GM12878 (cell line): ENCODE results near the gene IFNAR2. TPM values are rescaled to one million over a fixed set of nuclear protein-coding genes. Genes with fewer than 3 reads are reported as not detected.

Experiments
- ATAC-seq: fragments of 200-7000 bp; cut with Tn5 transposase; 3 replicates; pipeline ENCODE4 v1.9.1; 2020; ENCODE audit warnings: mild to moderate bottlenecking, moderate library complexity
- Bru-seq: library from RNA; stranded (reverse); fragments of 400-500 nt; gene quantifications from one replicate; lab custom pipeline; 2021; lab: Mats Ljungman, UMichigan
- BruChase-seq, 2 experiments: library from RNA; stranded (reverse); fragments of 400-500 nt; gene quantifications; one replicate each; lab custom pipeline; 2021; lab: Mats Ljungman, UMichigan
- BruUV-seq: library from RNA; stranded (reverse); fragments of 400-500 nt; replicated peaks from 2 replicates; lab custom pipeline; 2021; lab: Mats Ljungman, UMichigan
- CTCF ChIA-PET: fragments of 300-600 bp; sonication (Branson Sonifier 250); formaldehyde crosslinking; extraction: SDS; loops from one replicate; lab custom pipeline; 2021; ENCODE audit warnings: inconsistent platforms; lab: Yijun Ruan, JAX
- POLR2A ChIA-PET: fragments of 350-600 bp; formaldehyde crosslinking; extraction: SDS; loops from one replicate; lab custom pipeline; 2021; ENCODE audit warnings: inconsistent platforms; lab: Charles Lee
- RAD21 ChIA-PET: fragments of 300-600 bp; sonication (Branson Sonifier 250); formaldehyde crosslinking; loops from one replicate; lab custom pipeline; 2023; ENCODE audit warnings: antibody characterized with exemption; ENCODE audit not compliant: unreplicated experiment; lab: Charles Lee
- SMC1A ChIA-PET: fragments of 300-600 bp; sonication (Branson Sonifier 250); formaldehyde crosslinking; loops from one replicate; lab custom pipeline; 2023; ENCODE audit not compliant: unreplicated experiment, uncharacterized antibody; lab: Charles Lee
- DNase-seq: peaks from one replicate; pipeline ENCODE4 v3.0.0-alpha.2; 2011; ENCODE audit warnings: low read depth, low spot score
- FAIRE-seq: peaks from 3 replicates; lab custom pipeline; 2011; peaks lifted over from hg19 to GRCh38; lab: Jason Lieb, UNC
- H2AFZ ChIP-seq: 2 replicates; pipeline ENCODE4 v1.6.0; 2011; ENCODE audit warnings: low read depth, low read length, control low read depth; ENCODE audit not compliant: control insufficient read depth
- H3K27ac ChIP-seq: 2 replicates; pipeline ENCODE4 v1.5.1; 2011; ENCODE audit warnings: control low read depth; ENCODE audit not compliant: control insufficient read depth, insufficient read depth
- H3K27me3 ChIP-seq, 2 experiments: replicated peaks in 1 of 2; 2 replicates each; pipeline versions ENCODE4 v1.6.0 to v1.6.1; 2011; ENCODE audit warnings: low read length in 1 of 2; ENCODE audit not compliant: control insufficient read depth in 2 of 2, insufficient read depth in 2 of 2
- H3K36me3 ChIP-seq, 2 experiments: 2 replicates each; pipeline ENCODE4 v1.5.1; 2011; ENCODE audit warnings: low read length in 1 of 2; ENCODE audit not compliant: control insufficient read depth in 2 of 2, insufficient read depth in 2 of 2
- H3K4me1 ChIP-seq: 2 replicates; pipeline ENCODE4 v1.6.1; 2011; ENCODE audit warnings: mild to moderate bottlenecking, low read length, moderate library complexity, mixed read lengths; ENCODE audit not compliant: control insufficient read depth, insufficient read depth
- H3K4me2 ChIP-seq: 2 replicates; pipeline ENCODE4 v1.6.0; 2011; ENCODE audit warnings: control low read depth; ENCODE audit not compliant: control insufficient read depth, insufficient read depth
- H3K4me3 ChIP-seq: fragments of 200-600 bp; sonication (generic); 2 replicates; pipeline ENCODE4 v1.5.1; 2016
- H3K79me2 ChIP-seq: 2 replicates; pipeline ENCODE4 v1.6.0; 2011; ENCODE audit warnings: low read length; ENCODE audit not compliant: control insufficient read depth, insufficient read depth
- H3K9ac ChIP-seq: 2 replicates; pipeline ENCODE4 v1.8.0; 2011; ENCODE audit warnings: low read length, control low read depth, mixed read lengths; ENCODE audit not compliant: control insufficient read depth, insufficient read depth
- H3K9me3 ChIP-seq: replicated peaks from 3 replicates; pipeline ENCODE4 v1.5.1; 2011; ENCODE audit warnings: mild to moderate bottlenecking, low read length; ENCODE audit not compliant: control insufficient read depth, insufficient read depth
- H4K20me1 ChIP-seq: 2 replicates; pipeline ENCODE4 v1.6.0; 2011; ENCODE audit not compliant: control insufficient read depth, insufficient read depth
- CHD2 ChIP-seq: IDR thresholded peaks from 2 replicates; pipeline ENCODE4 v1.6.1; 2011; ENCODE audit warnings: low read depth, low read length, improper control_type of control experiment, borderline replicate concordance
- EED ChIP-seq: sonication (generic); IDR thresholded peaks from 2 replicates; pipeline ENCODE4 v1.6.1; 2016; ENCODE audit warnings: antibody characterized with exemption, low read depth
- ESRRA ChIP-seq: IDR thresholded peaks from 2 replicates; pipeline ENCODE4 v1.6.1; 2012; ENCODE audit warnings: mild to moderate bottlenecking, low read length, improper control_type of control experiment
- GABPA ChIP-seq: IDR thresholded peaks from 2 replicates; pipeline ENCODE4 v1.6.1; 2014; ENCODE audit warnings: antibody characterized with exemption, low read depth, mild to moderate bottlenecking, inconsistent platforms
- HSF1 ChIP-seq: fragments of 150-350 bp; IDR thresholded peaks from 2 replicates; pipeline ENCODE4 v1.6.1; 2014; ENCODE audit warnings: mild to moderate bottlenecking, low read depth, low read length
- KDM1A ChIP-seq: fragments of 200-600 bp; sonication (generic); IDR thresholded peaks from 2 replicates; pipeline ENCODE4 v1.6.1; 2016; ENCODE audit warnings: borderline replicate concordance
- MEF2A ChIP-seq: IDR thresholded peaks from 2 replicates; pipeline ENCODE4 v1.6.1; 2011; ENCODE audit warnings: low read depth, mild to moderate bottlenecking, low read length, moderate library complexity; ENCODE audit not compliant: insufficient read depth
- MTA2 ChIP-seq: fragments of 450-650 bp; IDR thresholded peaks from 2 replicates; pipeline ENCODE4 v1.6.1; 2016; ENCODE audit warnings: low read depth, mild to moderate bottlenecking, moderate library complexity
- PAX8 ChIP-seq: fragments of 450-650 bp; IDR thresholded peaks from 2 replicates; pipeline ENCODE4 v1.6.1; 2017; ENCODE audit warnings: mild to moderate bottlenecking, moderate library complexity
- RAD21 ChIP-seq: IDR thresholded peaks from 2 replicates; pipeline ENCODE4 v1.6.1; 2011; ENCODE audit warnings: mild to moderate bottlenecking, low read depth, low read length, moderate library complexity; ENCODE audit not compliant: insufficient read depth
- RB1 ChIP-seq: fragments of 450-650 bp; formaldehyde crosslinking; IDR thresholded peaks from 2 replicates; pipeline ENCODE4 v1.6.1; 2017; ENCODE audit warnings: mild to moderate bottlenecking, borderline replicate concordance
- SMAD5 ChIP-seq: IDR thresholded peaks from 2 replicates; pipeline ENCODE4 v1.6.1; 2016; ENCODE audit warnings: antibody characterized with exemption, low read depth
- SRF ChIP-seq, 2 experiments: IDR thresholded peaks; 2 replicates each; pipeline ENCODE4 v1.6.1; 2011; ENCODE audit warnings: low read depth in 2 of 2, low read length in 2 of 2, mild to moderate bottlenecking in 1 of 2, moderate library complexity in 1 of 2
- USF2 ChIP-seq: IDR thresholded peaks from 2 replicates; pipeline ENCODE4 v1.6.1; 2011; ENCODE audit warnings: low read depth, low read length, improper control_type of control experiment, borderline replicate concordance
- ZNF24 ChIP-seq: fragments of 450-650 bp; IDR thresholded peaks from 2 replicates; pipeline ENCODE4 v1.6.1; 2017; ENCODE audit warnings: antibody characterized with exemption, mild to moderate bottlenecking
- ZNF274 ChIP-seq: IDR thresholded peaks from one replicate; pipeline ENCODE4 v1.8.0; 2011; ENCODE audit not compliant: insufficient read length, insufficient read depth
- WGBS: methylation state at CpG from one replicate; pipeline ENCODE4 v1.1.6; 2016; ENCODE audit warnings: low lambda C conversion rate; ENCODE audit not compliant: insufficient replicate concordance, insufficient coverage; ENCODE audit errors: missing lambda C conversion rate; 5-methylcytosine and 5-hydroxymethylcytosine counted together
- in situ Hi-C: fragments of 300-500 bp; cut with MboI; formaldehyde crosslinking; loops from 9 replicates; pipeline ENCODE4 v1.14.3; 2018; ENCODE audit warnings: mixed read lengths
- intact Hi-C: fragments of 100-400 bp; cut with micrococcal nuclease; formaldehyde crosslinking; loops from one replicate; pipeline ENCODE4 v1.14.2; 2022; ENCODE audit not compliant: unreplicated experiment
- long read RNA-seq, 2 experiments: library from polyadenylated mRNA; unstranded; transcript quantifications; one replicate each; pipeline ENCODE4 v2.0.0, GENCODE V29; 2019 to 2020
- polyA minus RNA-seq, 3 experiments: library from RNA; depleted of rRNA, polyadenylated mRNA; stranded (reverse); fragments of >200 nt; gene quantifications; 2 replicates each; pipeline ENCODE4 v1.2.3, GENCODE V29; 2011
- polyA plus RNA-seq, 11 experiments: library from polyadenylated mRNA; depleted of rRNA in 4 of 11; unstranded in 6 of 11; stranded (reverse) in 5 of 11; fragments of >200 nt; fragmentation: Nextera tagmentation in 4 of 11; fragmentation: Illumina TruSeq in 1 of 11; extraction: Ambion mirVana in 4 of 11; extraction: Trizol in 1 of 11; gene quantifications; 1 replicate in 1 of 11; 2 replicates in 10 of 11; pipeline versions ENCODE4 v1.2.1 to v1.2.3, GENCODE V29; 2011 to 2016; ENCODE audit warnings: inconsistent platforms in 2 of 11, missing spikeins in 2 of 11, low read depth in 1 of 11
- total RNA-seq, 4 experiments: library from RNA; depleted of rRNA in 3 of 4; stranded (reverse); fragments of >200 nt in 3 of 4; fragmentation: Illumina TruSeq in 1 of 4; extraction: Trizol in 1 of 4; gene quantifications; 2 replicates each; pipeline versions ENCODE4 v1.2.1 to v1.2.3, GENCODE V29; 2013 to 2021

The IFNAR2 gene
- total RNA-seq (2013; cell fraction: nucleolus; rRNA removed), result 126 and 141 TPM in 2 replicates
- 13.6 and 15.9 TPM in 2 replicates for total RNA-seq (2014; rRNA removed)
- 17.8 and 20.4 TPM in 2 replicates for total RNA-seq (2014; rRNA removed; fragmentation: Illumina TruSeq; extraction: Trizol)
- total RNA-seq (2021), result 57.7 and 64.7 TPM in 2 replicates
- polyA plus RNA-seq (2011; ENCODE audit: low read depth), result 70.8 TPM
- polyA plus RNA-seq (2011; rRNA removed), result 99.7 and 143 TPM in 2 replicates
- 30.3 and 40.8 TPM in 2 replicates for polyA plus RNA-seq (2011; cell fraction: cytosol; rRNA removed)
- 41.7 and 46.0 TPM in 2 replicates for polyA plus RNA-seq (2011; cell fraction: nucleus; rRNA removed)
- polyA plus RNA-seq (2012), result 47.7 and 70.7 TPM in 2 replicates
- 76.6 and 99.0 TPM in 2 replicates for polyA plus RNA-seq (2014; fragmentation: Illumina TruSeq; extraction: Trizol)
- 10 to 100 TPM in 1 of 2 experiments, 1 to 10 TPM in 1; 8.5 to 23.3 TPM for polyA plus RNA-seq (2014; fragmentation: Nextera tagmentation; extraction: Ambion mirVana)
- 29.1 and 51.4 TPM in 2 replicates for polyA plus RNA-seq (2014; rRNA removed)
- 10 to 100 TPM; 66.1 to 67.4 TPM for polyA plus RNA-seq (2016; fragmentation: Nextera tagmentation; extraction: Ambion mirVana)
- polyA minus RNA-seq (2011; rRNA and poly(A)+ RNA removed), result 41.2 and 93.3 TPM in 2 replicates
- 18.4 and 19.6 TPM in 2 replicates for polyA minus RNA-seq (2011; cell fraction: cytosol; rRNA and poly(A)+ RNA removed)
- polyA minus RNA-seq (2011; cell fraction: nucleus; rRNA and poly(A)+ RNA removed), result 16.2 and 23.5 TPM in 2 replicates
- Bru-seq, nascent RNA, result percentile 95 among the genes with signal in this experiment
- BruChase-seq, experiment 1, labeled RNA remaining after a 6-hour chase, result percentile 98 among the genes with signal in this experiment
- percentile 99 among the genes with signal in this experiment for BruChase-seq, experiment 2, labeled RNA remaining after a 2-hour chase
- long read RNA-seq, experiment 1, full-length matches to known transcripts, result 15 of 19 reads
- long read RNA-seq, experiment 1, partial matches to known transcripts, result 3 of 19 reads
- long read RNA-seq, experiment 1, other reads (novel, unspliced or antisense), result 1 of 19 reads
- long read RNA-seq, experiment 2, full-length matches to known transcripts, result 75 of 113 reads
- long read RNA-seq, experiment 2, partial matches to known transcripts, result 24 of 113 reads
- long read RNA-seq, experiment 2, other reads (novel, unspliced or antisense), result 14 of 113 reads

GRCh38 chr21:33229784-33230544 is at the start of gene IFNAR2:
TSS of gene IFNAR2 (plus strand) at chr21:33229938. CDS start at chr21:33241923, 11,985 bp downstream.
- POLR2A ChIA-PET, result interaction anchor here (0.6 to 6.8 kb wide), 5 partner anchors 10 to 678 kb away, joined by 3 to 59 read pairs (median 7); partner anchors contain the start of gene IL10RB
- no peak for TF ChIP-seq PAX8
- TF ChIP-seq GABPA, result no peak
- TF ChIP-seq RB1, result peak; percentile 72
- no peak for TF ChIP-seq KDM1A
- TF ChIP-seq SMAD5, result 0 out of 2 replicates have a peak, but pooled peaks have one; percentile 25
- TF ChIP-seq HSF1, result no peak
- TF ChIP-seq ZNF274, result no peak
- no peak for TF ChIP-seq CHD2
- no peak for TF ChIP-seq MTA2
- no peak for TF ChIP-seq MEF2A
- TF ChIP-seq ZNF24, result no peak
- TF ChIP-seq USF2, result no peak
- TF ChIP-seq SRF (IDR thresholded peaks at IDR 0.05; ENCODE audit: low read depth in 2 of 2, low read length in 2 of 2), result no peak
- no peak for TF ChIP-seq ESRRA
- TF ChIP-seq EED, result peak; percentile 21; the same call in 1 of the 2 replicates
- TF ChIP-seq RAD21, result no peak

More at GRCh38 chr21:33229784-33230544, at the start of gene IFNAR2:
- H3K36me3 ChIP-seq, result no peaks in the 10 kb centered on the region
- H3K79me2 ChIP-seq, result peaks cover 52% of the 10 kb centered on the region
- in situ Hi-C loops (no loop called here), intact Hi-C loops (loop anchor here (2.0 to 10.0 kb wide), 2 partner anchors 37 to 315 kb away; partner anchors contain the start of genes GART, IL10RB and SON)
- SMC1A ChIA-PET, result interaction anchor here (0.6 to 4.2 kb wide), 4 partner anchors 8 to 44 kb away, joined by 3 to 31 read pairs (median 5); no protein-coding TSS in a partner anchor
- RAD21 ChIA-PET, result interaction anchor here (1.0 to 6.0 kb wide), 4 partner anchors 9 to 83 kb away, joined by 4 to 34 read pairs (median 16); partner anchors contain the start of gene IL10RB
- WGBS, result under 1% methylated on average over 62 of the region's 95 CpGs
- H3K4me2 ChIP-seq, result peak within 1 kb of the TSS; percentile 93
- H3K4me1 ChIP-seq, result peaks cover 13% of the 10 kb centered on the region
- CTCF ChIA-PET, result interaction anchor here (1.9 kb wide), 1 partner anchor 25 kb away, joined by 6 read pairs; no protein-coding TSS in a partner anchor
- peak within 1 kb of the TSS; percentile 94 for H3K9ac ChIP-seq
- BruUV-seq, result no TSS peak
- no peaks in the 10 kb centered on the region for H3K9me3 ChIP-seq
- H3K4me3 ChIP-seq, result peak within 1 kb of the TSS; percentile 100
- DNase-seq (no peak), ATAC-seq (peak; percentile 75), FAIRE-seq (no peak)
- H3K27me3 ChIP-seq, result no peaks in the 10 kb centered on the region
- H3K27ac ChIP-seq, result peak within 1 kb of the TSS; percentile 96
- peak within 1 kb of the TSS; percentile 84 for H2AFZ ChIP-seq
- no peaks in the 10 kb centered on the region for H4K20me1 ChIP-seq
